HG02571 (cell line): ENCODE results near the gene GABRR3.
A peak's percentile ranks its signal among the peaks of the same experiment; 100 is the strongest.

Experiments
- ATAC-seq: cut with Tn5 transposase; IDR thresholded peaks from one replicate; pipeline ENCODE4 v1.9.1; 2021; ENCODE audit warnings: mild to moderate bottlenecking, moderate library complexity; ENCODE audit not compliant: unreplicated experiment

Gene GABRR3

GRCh38 chr3:97992547-97993173 lies 42.5 kb downstream of the GABRR3 start:
- ATAC-seq, result no peak

- ATAC-seq, result no peak
These were observed 43.8 kb downstream of the GABRR3 start for GRCh38 chr3:97991293-97991682.

- ATAC-seq, result no peak
These were observed 44.4 kb downstream of the GABRR3 start for GRCh38 chr3:97990624-97991292.

- no peak for ATAC-seq
These were observed 46.1 kb downstream of the GABRR3 start for GRCh38 chr3:97988784-97989568.

GRCh38 chr3:97987306-97987705 lies 47.8 kb downstream of the GABRR3 start:
- no peak for ATAC-seq

- ATAC-seq, result no peak
These were observed 51.1 kb downstream of the GABRR3 start for GRCh38 chr3:97983933-97984491.

- ATAC-seq, result peak; percentile 63
These were observed 53.2 kb downstream of the GABRR3 start for GRCh38 chr3:97981886-97982285.

GRCh38 chr3:97979610-97980009 lies 55.5 kb downstream of the GABRR3 start:
- ATAC-seq, result no peak

GRCh38 chr3:97975466-97975865 lies 59.6 kb downstream of the GABRR3 start:
- ATAC-seq, result no peak

- ATAC-seq, result no peak
These were observed 60.1 kb downstream of the GABRR3 start for GRCh38 chr3:97974996-97975395.

- ATAC-seq, result no peak
These were observed 62.1 kb downstream of the GABRR3 start for GRCh38 chr3:97972976-97973375.

- peak; percentile 88 for ATAC-seq
These were observed 63.2 kb downstream of the GABRR3 start, which contains the start of gene RIOX2 for GRCh38 chr3:97971679-97972567. RIOX2 (minus strand) TSS chr3:97972431; CDS start chr3:97967593, 4,838 bp downstream.

GRCh38 chr3:97970956-97971620 lies 64.0 kb downstream of the GABRR3 start:
- ATAC-seq, result no peak

- ATAC-seq, result no peak
These were observed 65.0 kb downstream of the GABRR3 start for GRCh38 chr3:97970156-97970555.

- ATAC-seq, result no peak
These were observed 65.6 kb downstream of the GABRR3 start for GRCh38 chr3:97969541-97969940.

GRCh38 chr3:97968376-97968775 lies 66.7 kb downstream of the GABRR3 start:
- no peak for ATAC-seq

GRCh38 chr3:97967966-97968365 lies 67.1 kb downstream of the GABRR3 start:
- ATAC-seq, result no peak

GRCh38 chr3:97960993-97961766 lies 73.9 kb downstream of the GABRR3 start:
- no peak for ATAC-seq

GRCh38 chr3:97960551-97960950 lies 74.6 kb downstream of the GABRR3 start:
- ATAC-seq, result no peak
